AG04449 (cell line): Measurements from ENCODE around the gene TMEM200C.

Experiments
- CTCF ChIA-PET: fragments of 350-600 bp; formaldehyde crosslinking; extraction: SDS; loops from one replicate; lab custom pipeline; 2021; ENCODE audit warnings: antibody characterized with exemption; lab: Yijun Ruan, JAX
- POLR2A ChIA-PET: fragments of 400-600, 350-600 bp; formaldehyde crosslinking; extraction: SDS; loops from one replicate; lab custom pipeline; 2020; ENCODE audit warnings: antibody characterized with exemption, inconsistent platforms; lab: Yijun Ruan, JAX
- DNase-seq: peaks from one replicate; pipeline ENCODE4 v3.0.0-alpha.2; 2010; ENCODE audit warnings: low read depth, low spot score
- H3K4me3 ChIP-seq: 2 replicates; pipeline ENCODE4 v1.5.1; 2011; ENCODE audit warnings: low read depth, mild to moderate bottlenecking, control low read depth, low read length
- CTCF ChIP-seq: IDR thresholded peaks from one replicate; pipeline ENCODE4 v1.5.1; 2011; ENCODE audit warnings: mild to moderate bottlenecking, moderate library complexity, low read length, control low read depth, inconsistent platforms; ENCODE audit not compliant: insufficient read depth; ENCODE audit errors: missing control alignments

The TMEM200C gene

GRCh38 chr18:5890331-5891183 is 4.8 kb downstream of the TMEM200C start:
- ChIA-PET POLR2A (no interaction called here), CTCF (interaction anchor here (2.8 to 5.9 kb wide), 3 partner anchors 10 to 329 kb away, joined by 7 to 45 read pairs (median 13); no protein-coding TSS in a partner anchor)
- peak overlapping the region; percentile 25; the same call in 1 of the 2 replicates for H3K4me3 ChIP-seq
- no peak for DNase-seq
- peak; percentile 18 for TF ChIP-seq CTCF

GRCh38 chr18:5885361-5885760 is 10.0 kb downstream of the TMEM200C start:
- POLR2A ChIA-PET = no interaction called here
- no peak for TF ChIP-seq CTCF
- no peak overlapping the region for H3K4me3 ChIP-seq
- DNase-seq = no peak
- CTCF ChIA-PET = no interaction called here

GRCh38 chr18:5884375-5884774 is 10.9 kb downstream of the TMEM200C start:
- POLR2A ChIA-PET = no interaction called here
- no peak overlapping the region for H3K4me3 ChIP-seq
- CTCF ChIA-PET = interaction anchor here (0.7 to 9.9 kb wide), 2 partner anchors 86 to 335 kb away, joined by 3 to 153 read pairs; no protein-coding TSS in a partner anchor
- no peak for DNase-seq
- TF ChIP-seq CTCF = no peak

GRCh38 chr18:5879479-5879882 is 15.8 kb downstream of the TMEM200C start:
- ChIA-PET CTCF (interaction anchor here (0.8 to 9.9 kb wide), 14 partner anchors 10 to 1013 kb away, joined by 3 to 153 read pairs (median 4); no protein-coding TSS in a partner anchor), POLR2A (no interaction called here)

GRCh38 chr18:5876891-5877290 is 18.4 kb downstream of the TMEM200C start:
- H3K4me3 ChIP-seq = no peak overlapping the region
- POLR2A ChIA-PET = no interaction called here
- CTCF ChIA-PET = interaction anchor here (3.1 to 9.9 kb wide), 2 partner anchors 13 to 343 kb away, joined by 45 to 153 read pairs; no protein-coding TSS in a partner anchor
- no peak for TF ChIP-seq CTCF
- DNase-seq = no peak

More at GRCh38 chr18:5879479-5879882, 15.8 kb downstream of the TMEM200C start:
- DNase-seq = peak; percentile 17
- H3K4me3 ChIP-seq = no peak overlapping the region
- peak; percentile 53 for TF ChIP-seq CTCF

- ChIA-PET POLR2A (no interaction called here), CTCF (interaction anchor here (9.9 kb wide), 1 partner anchor 345 kb away, joined by 153 read pairs; no protein-coding TSS in a partner anchor)
- DNase-seq = no peak
- no peak for TF ChIP-seq CTCF
- H3K4me3 ChIP-seq = no peak overlapping the region
These were observed 21.0 kb downstream of the TMEM200C start for GRCh38 chr18:5874336-5874735.
